ENCODE results near the gene ADORA2A. TPM values are rescaled to one million over a fixed set of nuclear protein-coding genes. Genes with fewer than 3 reads are reported as not detected.

ADORA2A gene
- total RNA-seq, 1 experiment from 2014 or later, result 3.6 TPM

DNA sequence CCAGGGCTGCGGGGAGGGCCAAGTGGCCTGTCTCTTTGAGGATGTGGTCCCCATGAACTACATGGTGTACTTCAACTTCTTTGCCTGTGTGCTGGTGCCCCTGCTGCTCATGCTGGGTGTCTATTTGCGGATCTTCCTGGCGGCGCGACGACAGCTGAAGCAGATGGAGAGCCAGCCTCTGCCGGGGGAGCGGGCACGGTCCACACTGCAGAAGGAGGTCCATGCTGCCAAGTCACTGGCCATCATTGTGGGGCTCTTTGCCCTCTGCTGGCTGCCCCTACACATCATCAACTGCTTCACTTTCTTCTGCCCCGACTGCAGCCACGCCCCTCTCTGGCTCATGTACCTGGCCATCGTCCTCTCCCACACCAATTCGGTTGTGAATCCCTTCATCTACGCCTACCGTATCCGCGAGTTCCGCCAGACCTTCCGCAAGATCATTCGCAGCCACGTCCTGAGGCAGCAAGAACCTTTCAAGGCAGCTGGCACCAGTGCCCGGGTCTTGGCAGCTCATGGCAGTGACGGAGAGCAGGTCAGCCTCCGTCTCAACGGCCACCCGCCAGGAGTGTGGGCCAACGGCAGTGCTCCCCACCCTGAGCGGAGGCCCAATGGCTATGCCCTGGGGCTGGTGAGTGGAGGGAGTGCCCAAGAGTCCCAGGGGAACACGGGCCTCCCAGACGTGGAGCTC lies 13.5 kb downstream of the ADORA2A start (continued):
- TF ChIP-seq REST (IDR thresholded peaks at IDR 0.05; ENCODE audit: low read depth) (no peak), POLR2AphosphoS5 (IDR thresholded peaks at IDR 0.05; ENCODE audit: low read depth, low read length) (no peak)

DNA sequence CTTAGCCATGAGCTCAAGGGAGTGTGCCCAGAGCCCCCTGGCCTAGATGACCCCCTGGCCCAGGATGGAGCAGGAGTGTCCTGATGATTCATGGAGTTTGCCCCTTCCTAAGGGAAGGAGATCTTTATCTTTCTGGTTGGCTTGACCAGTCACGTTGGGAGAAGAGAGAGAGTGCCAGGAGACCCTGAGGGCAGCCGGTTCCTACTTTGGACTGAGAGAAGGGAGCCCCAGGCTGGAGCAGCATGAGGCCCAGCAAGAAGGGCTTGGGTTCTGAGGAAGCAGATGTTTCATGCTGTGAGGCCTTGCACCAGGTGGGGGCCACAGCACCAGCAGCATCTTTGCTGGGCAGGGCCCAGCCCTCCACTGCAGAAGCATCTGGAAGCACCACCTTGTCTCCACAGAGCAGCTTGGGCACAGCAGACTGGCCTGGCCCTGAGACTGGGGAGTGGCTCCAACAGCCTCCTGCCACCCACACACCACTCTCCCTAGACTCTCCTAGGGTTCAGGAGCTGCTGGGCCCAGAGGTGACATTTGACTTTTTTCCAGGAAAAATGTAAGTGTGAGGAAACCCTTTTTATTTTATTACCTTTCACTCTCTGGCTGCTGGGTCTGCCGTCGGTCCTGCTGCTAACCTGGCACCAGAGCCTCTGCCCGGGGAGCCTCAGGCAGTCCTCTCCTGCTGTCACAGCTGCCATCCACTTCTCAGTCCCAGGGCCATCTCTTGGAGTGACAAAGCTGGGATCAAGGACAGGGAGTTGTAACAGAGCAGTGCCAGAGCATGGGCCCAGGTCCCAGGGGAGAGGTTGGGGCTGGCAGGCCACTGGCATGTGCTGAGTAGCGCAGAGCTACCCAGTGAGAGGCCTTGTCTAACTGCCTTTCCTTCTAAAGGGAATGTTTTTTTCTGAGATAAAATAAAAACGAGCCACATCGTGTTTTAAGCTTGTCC lies 14.3 kb downstream of the ADORA2A start:
- H3K27me3 ChIP-seq (ENCODE audit: insufficient read depth, low read length), result no peaks in the 10 kb centered on the region
- CTCF ChIA-PET, result interaction anchor here (1.0 kb wide), 2 partner anchors 61 to 267 kb away, joined by 3 read pairs; no protein-coding TSS in a partner anchor
- H3K36me3 ChIP-seq (ENCODE audit: control insufficient read depth in 1 of 2, insufficient read depth in 2 of 2, low read length in 2 of 2), result no peaks in the 10 kb centered on the region
- H4K20me1 ChIP-seq (ENCODE audit: insufficient read depth), result no peaks in the 10 kb centered on the region
- no peaks in the 10 kb centered on the region for H3K79me2 ChIP-seq (ENCODE audit: insufficient read depth, low read length)
- H3K4me2 ChIP-seq (ENCODE audit: low read length), result no peak overlapping the region
- no peak overlapping the region for H3K4me3 ChIP-seq (replicated peaks in 1 of 2; ENCODE audit: low read depth in 1 of 2, low read length in 2 of 2)
- H3K9me3 ChIP-seq (ENCODE audit: control insufficient read depth in 1 of 2, insufficient read depth in 1 of 2, low read depth in 1 of 2, low read length in 2 of 2), result no peaks in the 10 kb centered on the region
- no peak overlapping the region for H3K9ac ChIP-seq (ENCODE audit: low read length)
- ATAC-seq, result no peak
- RAD21 ChIA-PET (ENCODE audit: low non-redundant PET in 1 of 2, low total read pairs in 2 of 2, uncharacterized antibody in 2 of 2, unreplicated experiment in 2 of 2), result no interaction called here
- POLR2A ChIA-PET, result no interaction called here
- H2AFZ ChIP-seq (ENCODE audit: low read depth, low read length, poor library complexity, severe bottlenecking), result no peak overlapping the region
- no peak for DNase-seq (ENCODE audit: low read depth, low spot score)
- TF ChIP-seq EZH2 (IDR thresholded peaks at IDR 0.05) (no peak), JUND (IDR thresholded peaks at IDR 0.05) (no peak), POLR2A (IDR thresholded peaks at IDR 0.05; ENCODE audit: borderline replicate concordance, extremely low read depth, insufficient read depth, insufficient read length) (no peak), REST (IDR thresholded peaks at IDR 0.05; ENCODE audit: low read depth) (no peak)
- no peak overlapping the region for H3K27ac ChIP-seq (ENCODE audit: low read depth, low read length)
- no peaks in the 10 kb centered on the region for H3K9me2 ChIP-seq (ENCODE audit: insufficient read depth)
- intact Hi-C loops (cut with micrococcal nuclease), result no loop called here
- peaks cover 5 to 10% of the 10 kb centered on the region in 2 experiments for H3K4me1 ChIP-seq (ENCODE audit: control insufficient read depth in 1 of 2, insufficient read depth in 2 of 2, low read length in 2 of 2)
- BruUV-seq (replicated peaks), result no TSS peak
